Retina (tissue), 1 donor: ENCODE measurements around the gene BBS4.

Experiments used
- DNase-seq: peaks from one replicate; pipeline ENCODE4 v3.0.0-alpha.2; 2016

The BBS4 gene

GRCh38 chr15:72766780-72767179 is 80.8 kb downstream of the BBS4 start:
- no peak for DNase-seq

- DNase-seq, result no peak
Measured at GRCh38 chr15:72770673-72771328, 84.8 kb downstream of the BBS4 start.

- DNase-seq, result no peak
Measured at GRCh38 chr15:72771329-72771725, 85.3 kb downstream of the BBS4 start.

- no peak for DNase-seq
Measured at GRCh38 chr15:72774696-72775383, 88.8 kb downstream of the BBS4 start.

GRCh38 chr15:72778796-72779195 is 92.8 kb downstream of the BBS4 start:
- no peak for DNase-seq

GRCh38 chr15:72781631-72782030 is 95.6 kb downstream of the BBS4 start:
- no peak for DNase-seq

DNA sequence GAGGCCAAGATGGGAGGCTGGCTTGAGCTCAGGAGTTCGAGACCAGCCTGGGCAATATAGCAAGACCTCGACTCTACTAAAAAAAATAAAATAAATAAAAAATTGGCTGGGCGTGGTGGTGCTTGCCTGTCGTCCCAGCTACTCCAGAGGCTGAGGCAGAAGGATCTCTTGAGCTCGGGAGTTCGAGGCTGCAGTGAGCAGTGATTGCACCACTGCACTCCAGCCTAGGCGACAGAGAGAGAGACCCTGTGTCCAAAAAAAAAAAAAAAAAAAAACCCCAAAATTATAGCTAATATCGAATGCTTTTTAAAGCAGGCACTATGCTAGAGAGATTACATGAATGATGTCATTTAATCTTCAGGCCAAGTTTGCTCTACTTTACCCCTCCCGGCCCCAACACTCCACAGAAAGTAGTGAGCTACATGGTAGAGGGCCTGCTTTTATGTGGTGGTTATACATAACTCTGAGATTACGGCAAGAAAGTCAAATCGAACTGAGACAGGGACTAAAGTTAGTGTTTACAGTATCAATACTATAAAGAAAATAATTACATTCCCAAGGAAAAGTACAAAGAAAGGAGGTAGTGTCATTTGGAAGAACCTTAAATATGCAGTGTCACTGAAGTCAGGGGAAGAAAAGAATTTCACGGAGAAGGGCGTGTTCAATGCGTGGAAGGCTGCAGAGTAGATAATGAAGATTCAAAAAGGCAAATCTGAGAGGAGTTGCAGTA is 96.4 kb downstream of the BBS4 start:
- DNase-seq, result no peak

DNA sequence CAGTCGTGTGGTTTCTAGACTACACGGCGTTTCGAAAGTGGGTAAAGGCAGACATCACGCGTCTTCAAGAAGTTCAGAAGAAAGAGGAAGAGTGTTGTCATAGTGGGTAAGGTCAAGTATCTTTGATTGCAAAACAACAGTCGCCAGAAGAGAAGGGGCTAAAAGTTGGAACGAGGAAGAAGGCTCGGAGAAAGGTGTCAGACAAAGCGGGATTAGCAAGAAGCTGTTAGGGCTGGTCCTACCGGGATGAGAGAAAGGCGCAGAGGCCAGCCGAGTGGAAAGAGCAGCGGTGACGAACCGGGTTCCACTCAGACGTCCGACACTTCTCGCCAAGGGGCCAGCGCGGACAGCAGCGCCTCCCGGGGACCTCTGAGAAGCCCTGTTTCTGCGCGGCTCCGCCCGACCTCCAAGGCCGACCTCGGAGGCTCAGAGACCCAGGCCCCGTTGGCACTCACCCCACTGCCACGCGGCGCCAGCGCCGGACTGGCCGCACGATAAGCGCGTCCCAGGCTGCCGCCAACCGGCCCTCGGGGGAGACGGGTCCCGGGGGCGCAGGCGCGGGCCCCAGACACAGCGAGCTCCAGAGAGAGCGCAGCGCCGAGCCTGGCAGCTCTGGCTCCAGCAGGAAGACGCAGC is 97.1 kb downstream of the BBS4 start:
- no peak for DNase-seq

GRCh38 chr15:72783640-72784455 is 97.8 kb downstream of the BBS4 start, which contains the start of gene ADPGK:
ADPGK (minus strand) TSS chr15:72783758; CDS start chr15:72783691, 67 bp downstream.
- DNase-seq, result peak; percentile 100

DNA sequence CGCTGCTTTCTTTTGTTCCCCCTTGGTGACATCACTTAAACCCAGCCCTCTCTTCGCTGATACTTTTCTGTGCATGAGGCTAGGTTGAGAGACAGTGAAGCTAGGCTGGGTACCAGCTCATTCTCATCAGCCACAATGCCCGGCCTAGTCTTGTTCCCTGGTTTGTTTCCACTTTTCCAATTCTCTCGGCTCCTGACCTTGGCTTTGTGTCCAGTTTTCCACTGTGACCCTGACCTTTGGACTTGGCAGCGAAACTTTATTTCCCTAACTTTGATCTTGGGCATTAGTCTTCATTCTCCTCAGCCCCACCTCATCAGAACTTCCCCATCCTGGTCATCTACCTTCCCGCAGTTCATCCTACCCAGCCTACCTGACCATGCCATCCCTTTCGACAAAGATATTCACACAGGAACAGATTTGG is 98.5 kb downstream of the BBS4 start:
- DNase-seq, result no peak

DNA sequence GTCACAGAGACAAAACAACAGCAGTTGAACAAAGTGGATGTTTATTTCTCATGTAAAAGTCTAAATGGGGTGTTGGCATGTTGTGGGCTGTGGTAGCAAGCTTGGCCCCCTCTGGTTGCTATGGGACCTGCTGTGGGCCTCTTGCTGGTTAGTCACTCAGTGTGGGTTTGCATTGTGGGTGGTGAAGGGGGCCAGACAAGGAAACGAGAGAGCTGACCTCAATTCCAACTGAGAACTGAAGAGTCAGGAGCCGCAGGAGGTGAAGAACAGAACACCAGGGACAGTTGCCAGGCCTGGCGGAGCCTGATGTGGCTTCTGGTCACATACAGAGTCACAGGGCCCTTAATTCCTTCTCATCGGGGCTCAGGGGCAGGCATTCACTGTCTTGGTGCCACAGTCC is 99.4 kb downstream of the BBS4 start:
- DNase-seq, result peak; percentile 78

DNA sequence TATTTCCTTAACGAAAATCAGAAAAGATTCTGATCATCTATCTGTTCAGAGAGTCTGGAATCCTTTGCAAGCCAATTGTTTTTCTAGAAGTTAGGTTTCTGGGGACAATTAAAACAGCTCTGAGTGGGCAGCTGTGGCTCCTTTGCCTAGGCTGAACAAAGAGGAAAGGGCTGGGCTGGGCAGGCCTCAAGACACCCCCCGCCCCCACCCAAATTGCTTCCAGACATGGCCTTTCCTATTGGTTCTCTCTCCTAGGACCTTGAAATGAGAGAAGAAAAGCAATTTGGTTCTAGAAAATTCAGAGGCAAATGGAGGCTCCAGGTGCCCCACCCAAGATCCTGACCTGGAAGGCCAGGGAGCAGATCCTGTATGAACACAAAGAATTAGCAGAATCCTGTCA is 99.8 kb downstream of the BBS4 start:
- DNase-seq, result no peak

GRCh38 chr15:72786242-72786641 is 100.2 kb downstream of the BBS4 start:
- peak; percentile 47 for DNase-seq

GRCh38 chr15:72786676-72787345 is 100.8 kb downstream of the BBS4 start:
- DNase-seq, result no peak

- no peak for DNase-seq
Measured at GRCh38 chr15:72787526-72787925, 101.5 kb downstream of the BBS4 start.
